IMR-90 (cell line): ENCODE results near the gene ISM1. TPM values are rescaled to one million over a fixed set of nuclear protein-coding genes. Genes with fewer than 3 reads are reported as not detected.

ENCODE experiments used
- ATAC-seq: fragments of 200-7000 bp; cut with Tn5 transposase; 2 replicates; pipeline ENCODE4 v1.9.1; 2020; ENCODE audit warnings: low read depth, mild to moderate bottlenecking, moderate library complexity
- BruUV-seq: library from RNA; stranded (reverse); fragments of 400-500 nt; replicated peaks from 2 replicates; lab custom pipeline; 2021; lab: Mats Ljungman, UMichigan
- CTCF ChIA-PET: fragments of 300-600 bp; formaldehyde crosslinking; extraction: SDS; loops from one replicate; lab custom pipeline; 2021; ENCODE audit warnings: antibody characterized with exemption; lab: Yijun Ruan, JAX
- POLR2A ChIA-PET: fragments of 300-600 bp; sonication (Branson Sonifier 250); formaldehyde crosslinking; loops from one replicate; lab custom pipeline; 2022; ENCODE audit warnings: antibody characterized with exemption; ENCODE audit not compliant: unreplicated experiment; lab: Charles Lee
- DNase-seq: peaks from one replicate; pipeline ENCODE4 v3.0.0; 2013
- H2AFZ ChIP-seq: replicated peaks from 2 replicates; pipeline ENCODE3; 2013; ENCODE audit warnings: low read length, mild to moderate bottlenecking; ENCODE audit not compliant: poor library complexity
- H2AK5ac ChIP-seq: 2 replicates; pipeline ENCODE4 v1.6.1; 2013; ENCODE audit warnings: low read depth, low read length, inconsistent platforms
- H2AK9ac ChIP-seq: replicated peaks from 2 replicates; pipeline ENCODE3; 2013; ENCODE audit warnings: mild to moderate bottlenecking, low read depth, low read length, moderate library complexity; ENCODE audit not compliant: poor library complexity
- H2BK120ac ChIP-seq: 2 replicates; pipeline ENCODE4 v1.6.1; 2013; ENCODE audit warnings: low read depth, low read length, inconsistent platforms
- H2BK15ac ChIP-seq: 3 replicates; pipeline ENCODE4 v1.6.1; 2013; ENCODE audit warnings: low read depth, low read length, inconsistent platforms
- H2BK20ac ChIP-seq: 2 replicates; pipeline ENCODE4 v1.6.1; 2013; ENCODE audit warnings: low read depth, mild to moderate bottlenecking, inconsistent platforms, low read length, moderate library complexity
- H2BK5ac ChIP-seq: 2 replicates; pipeline ENCODE4 v1.6.1; 2013; ENCODE audit warnings: mild to moderate bottlenecking, low read depth, low read length, inconsistent platforms; ENCODE audit not compliant: poor library complexity, severe bottlenecking
- H3K14ac ChIP-seq: replicated peaks from 2 replicates; pipeline ENCODE4 v1.6.1; 2013; ENCODE audit warnings: low read depth, low read length, inconsistent platforms
- H3K18ac ChIP-seq: 2 replicates; pipeline ENCODE4 v1.6.1; 2013; ENCODE audit warnings: low read depth, low read length, control low read depth
- H3K23ac ChIP-seq: 2 replicates; pipeline ENCODE4 v1.6.1; 2013; ENCODE audit warnings: low read depth, low read length, inconsistent platforms
- H3K27ac ChIP-seq: 2 replicates; pipeline ENCODE4 v1.5.1; 2013; ENCODE audit warnings: mild to moderate bottlenecking, control low read depth, low read length; ENCODE audit not compliant: insufficient read depth
- H3K27me3 ChIP-seq: 2 replicates; pipeline ENCODE4 v1.6.1; 2013; ENCODE audit warnings: low read length; ENCODE audit not compliant: control insufficient read depth, insufficient read depth
- H3K36me3 ChIP-seq: 2 replicates; pipeline ENCODE4 v1.6.1; 2013; ENCODE audit warnings: low read length, mixed read lengths; ENCODE audit not compliant: control insufficient read depth, insufficient read depth
- H3K4ac ChIP-seq: 2 replicates; pipeline ENCODE4 v1.6.1; 2013; ENCODE audit warnings: low read depth, low read length, inconsistent platforms
- H3K4me1 ChIP-seq: 2 replicates; pipeline ENCODE4 v1.6.1; 2013; ENCODE audit warnings: low read length, mixed read lengths; ENCODE audit not compliant: control insufficient read depth, insufficient read depth
- H3K4me2 ChIP-seq: 2 replicates; pipeline ENCODE4 v1.6.1; 2013; ENCODE audit warnings: low read depth, mild to moderate bottlenecking, control low read depth, low read length, moderate library complexity
- H3K4me3 ChIP-seq: 2 replicates; pipeline ENCODE4 v1.5.1; 2013; ENCODE audit warnings: low read depth, mild to moderate bottlenecking, control low read depth, low read length, moderate library complexity; ENCODE audit not compliant: insufficient read depth
- H3K56ac ChIP-seq: 2 replicates; pipeline ENCODE4 v1.6.1; 2013; ENCODE audit warnings: low read length, inconsistent platforms; ENCODE audit not compliant: insufficient read depth; ENCODE audit errors: extremely low read depth
- H3K79me1 ChIP-seq, 2 experiments: 2 replicates each; pipeline ENCODE4 v1.6.1; 2013; ENCODE audit warnings: low read length in 2 of 2, inconsistent platforms in 1 of 2, low read depth in 1 of 2
- H3K9ac ChIP-seq: 2 replicates; pipeline ENCODE4 v1.6.1; 2013; ENCODE audit warnings: low read depth, low read length, control low read depth
- H3K9me1 ChIP-seq: 2 replicates; pipeline ENCODE4 v1.6.1; 2013; ENCODE audit warnings: low read length, inconsistent platforms; ENCODE audit not compliant: insufficient read depth
- H3K9me3 ChIP-seq: 2 replicates; pipeline ENCODE4 v1.6.1; 2013; ENCODE audit warnings: low read length; ENCODE audit not compliant: control insufficient read depth, insufficient read depth
- H4K20me1 ChIP-seq: 2 replicates; pipeline ENCODE4 v1.6.1; 2013; ENCODE audit warnings: low read length, inconsistent platforms; ENCODE audit not compliant: insufficient read depth
- H4K5ac ChIP-seq: 2 replicates; pipeline ENCODE4 v1.6.1; 2013; ENCODE audit warnings: mild to moderate bottlenecking, low read depth, low read length, control low read depth
- H4K8ac ChIP-seq, 2 experiments: 2 replicates each; pipeline ENCODE4 v1.6.1; 2013; ENCODE audit warnings: low read depth in 2 of 2, low read length in 2 of 2, control low read depth in 1 of 2, inconsistent platforms in 1 of 2
- H4K91ac ChIP-seq: 2 replicates; pipeline ENCODE4 v1.6.1; 2013; ENCODE audit warnings: low read depth, low read length, inconsistent platforms; ENCODE audit not compliant: insufficient read depth
- CHD1 ChIP-seq: IDR thresholded peaks from 2 replicates; pipeline ENCODE4 v1.6.1; 2012; ENCODE audit warnings: low read depth, low read length, improper control_type of control experiment
- NFE2L2 ChIP-seq: fragments of 150-350 bp; IDR thresholded peaks from 2 replicates; pipeline ENCODE4 v1.6.1; 2016; ENCODE audit warnings: low read depth, mild to moderate bottlenecking, low read length
- POLR2A ChIP-seq: IDR thresholded peaks from 2 replicates; pipeline ENCODE4 v1.6.1; 2012; ENCODE audit warnings: mild to moderate bottlenecking, low read depth, low read length
- RCOR1 ChIP-seq: IDR thresholded peaks from 2 replicates; pipeline ENCODE4 v1.6.1; 2012; ENCODE audit warnings: mild to moderate bottlenecking, low read length, improper control_type of control experiment; ENCODE audit not compliant: insufficient replicate concordance
- WGBS, 2 experiments: methylation state at CpG; one replicate each; pipeline versions ENCODE4 v1.1.5 to v1.1.7; 2013; ENCODE audit warnings: missing lambda C conversion rate in 2 of 2; ENCODE audit not compliant: insufficient read length in 1 of 2; ENCODE audit errors: extremely low coverage in 2 of 2; 5-methylcytosine and 5-hydroxymethylcytosine counted together
- dilution Hi-C: fragments of 300-500 bp; cut with HindIII; formaldehyde crosslinking; loops from one replicate; pipeline ENCODE4 v1.14.3; 2018; ENCODE audit warnings: low sequenced_read_pairs; ENCODE audit not compliant: unreplicated experiment
- in situ Hi-C: fragments of 300-500 bp; cut with MboI; formaldehyde crosslinking; loops from 3 replicates; pipeline ENCODE4 v1.14.3; 2019; ENCODE audit warnings: low sequenced_read_pairs, inconsistent platforms, mixed read lengths
- intact Hi-C: fragments of 100-400 bp; cut with micrococcal nuclease; formaldehyde crosslinking; loops from 2 replicates; pipeline ENCODE4 v1.10.0; 2022
- polyA plus RNA-seq, 3 experiments: library from polyadenylated mRNA; depleted of rRNA; stranded (reverse); fragments of >200 nt; gene quantifications; 2 replicates each; pipeline ENCODE4 v1.2.3, GENCODE V29; 2012; ENCODE audit warnings: low replicate concordance in 1 of 3
- total RNA-seq: library from RNA; depleted of rRNA; stranded (reverse); fragments of >200 nt; gene quantifications from 2 replicates; pipeline ENCODE4 v1.2.3, GENCODE V29; 2012
- TF ChIP-seq, protein P1 (sequence below): conservative IDR thresholded peaks from 2 replicates; pipeline ENCODE4 v1.5.1; 2012; ENCODE audit warnings: mild to moderate bottlenecking, low read depth, low read length, improper control_type of control experiment
- TF ChIP-seq, protein P2 (sequence below): fragments of 150-350 bp; IDR thresholded peaks from 2 replicates; pipeline ENCODE4 v1.6.1; 2016; ENCODE audit warnings: low read depth, mild to moderate bottlenecking, low read length, moderate library complexity, borderline replicate concordance

ISM1 gene
- total and polyA plus RNA-seq, 2 of the 4 experiments (the other 2 are of a cell fraction) = not detected

DNA sequence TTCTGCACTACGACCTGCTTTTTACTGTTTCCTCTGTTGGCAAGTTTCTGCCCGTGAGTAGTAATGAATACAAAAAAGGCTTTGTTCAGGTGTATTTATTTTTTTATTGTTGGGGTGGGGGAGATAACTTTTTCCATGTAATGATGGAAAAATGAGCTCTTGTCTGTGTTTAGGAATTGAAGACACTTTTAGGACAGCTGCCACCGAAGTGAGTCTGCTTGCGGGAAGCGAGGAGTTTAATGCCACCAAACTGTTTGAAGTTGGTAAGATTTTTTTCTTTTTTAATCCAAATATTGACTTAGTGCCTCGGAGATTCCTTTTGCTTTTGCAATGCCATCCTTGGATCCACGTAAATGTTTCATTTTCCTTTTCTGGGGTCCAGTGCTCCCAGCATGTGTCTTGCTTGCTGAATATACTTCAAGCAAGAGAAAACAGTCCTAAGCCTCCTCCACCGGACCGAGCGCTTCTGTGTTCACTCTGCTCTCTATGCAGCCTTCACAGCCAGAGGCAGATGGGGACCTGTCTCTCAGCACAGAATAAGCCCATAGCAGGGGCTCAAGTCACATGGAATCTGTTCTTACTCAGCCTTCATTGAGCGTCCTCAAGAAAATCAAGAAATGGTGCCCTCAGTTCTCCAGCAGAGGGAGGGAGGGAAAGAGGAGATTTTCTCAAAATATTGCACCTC, 71.3 kb downstream of the ISM1 start:
- no TSS peak for BruUV-seq
- no peak overlapping the region for H3K23ac ChIP-seq
- no peak overlapping the region for H2BK120ac ChIP-seq
- H3K4ac ChIP-seq = no peak overlapping the region
- no peak overlapping the region for H2BK20ac ChIP-seq
- H4K91ac ChIP-seq = no peak overlapping the region
- H3K4me2 ChIP-seq = no peak overlapping the region
- H3K9ac ChIP-seq = no peak overlapping the region
- no peak overlapping the region for H3K4me3 ChIP-seq
- no peaks in the 10 kb centered on the region for H3K36me3 ChIP-seq
- in situ Hi-C loops (no loop called here), intact Hi-C loops (no loop called here), dilution Hi-C loops (no loop called here)
- 66% methylated on average over 4 of the region's 11 CpGs; no CpG with 5 or more reads in 1 of the 2 experiments for WGBS, 2 experiments
- no peaks in the 10 kb centered on the region for H3K9me3 ChIP-seq
- no peaks in the 10 kb centered on the region for H4K20me1 ChIP-seq
- no peaks in the 10 kb centered on the region for H3K4me1 ChIP-seq
- H2BK5ac ChIP-seq = no peak overlapping the region
- ChIA-PET POLR2A (no interaction called here), CTCF (no interaction called here)
- no peak for TF ChIP-seq RCOR1
- TF ChIP-seq NFE2L2 = no peak
- TF ChIP-seq, protein P1, sequence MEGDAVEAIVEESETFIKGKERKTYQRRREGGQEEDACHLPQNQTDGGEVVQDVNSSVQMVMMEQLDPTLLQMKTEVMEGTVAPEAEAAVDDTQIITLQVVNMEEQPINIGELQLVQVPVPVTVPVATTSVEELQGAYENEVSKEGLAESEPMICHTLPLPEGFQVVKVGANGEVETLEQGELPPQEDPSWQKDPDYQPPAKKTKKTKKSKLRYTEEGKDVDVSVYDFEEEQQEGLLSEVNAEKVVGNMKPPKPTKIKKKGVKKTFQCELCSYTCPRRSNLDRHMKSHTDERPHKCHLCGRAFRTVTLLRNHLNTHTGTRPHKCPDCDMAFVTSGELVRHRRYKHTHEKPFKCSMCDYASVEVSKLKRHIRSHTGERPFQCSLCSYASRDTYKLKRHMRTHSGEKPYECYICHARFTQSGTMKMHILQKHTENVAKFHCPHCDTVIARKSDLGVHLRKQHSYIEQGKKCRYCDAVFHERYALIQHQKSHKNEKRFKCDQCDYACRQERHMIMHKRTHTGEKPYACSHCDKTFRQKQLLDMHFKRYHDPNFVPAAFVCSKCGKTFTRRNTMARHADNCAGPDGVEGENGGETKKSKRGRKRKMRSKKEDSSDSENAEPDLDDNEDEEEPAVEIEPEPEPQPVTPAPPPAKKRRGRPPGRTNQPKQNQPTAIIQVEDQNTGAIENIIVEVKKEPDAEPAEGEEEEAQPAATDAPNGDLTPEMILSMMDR = no peak
- no peak for TF ChIP-seq CHD1
- TF ChIP-seq POLR2A = no peak
- TF ChIP-seq, protein P2, sequence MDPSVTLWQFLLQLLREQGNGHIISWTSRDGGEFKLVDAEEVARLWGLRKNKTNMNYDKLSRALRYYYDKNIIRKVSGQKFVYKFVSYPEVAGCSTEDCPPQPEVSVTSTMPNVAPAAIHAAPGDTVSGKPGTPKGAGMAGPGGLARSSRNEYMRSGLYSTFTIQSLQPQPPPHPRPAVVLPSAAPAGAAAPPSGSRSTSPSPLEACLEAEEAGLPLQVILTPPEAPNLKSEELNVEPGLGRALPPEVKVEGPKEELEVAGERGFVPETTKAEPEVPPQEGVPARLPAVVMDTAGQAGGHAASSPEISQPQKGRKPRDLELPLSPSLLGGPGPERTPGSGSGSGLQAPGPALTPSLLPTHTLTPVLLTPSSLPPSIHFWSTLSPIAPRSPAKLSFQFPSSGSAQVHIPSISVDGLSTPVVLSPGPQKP = no peak
- no peaks in the 10 kb centered on the region for H3K9me1 ChIP-seq
- DNase-seq = no peak
- ATAC-seq = no peak
- no peak overlapping the region for H4K5ac ChIP-seq
- no peak overlapping the region for H2BK15ac ChIP-seq
- H2AK5ac ChIP-seq = no peak overlapping the region
- H2AFZ ChIP-seq = no peak overlapping the region
- no peak overlapping the region for H4K8ac ChIP-seq
- H2AK9ac ChIP-seq = peak overlapping the region; percentile 81
- H3K79me1 ChIP-seq = no peaks in the 10 kb centered on the region
- H3K56ac ChIP-seq = no peak overlapping the region
- no peak overlapping the region for H3K14ac ChIP-seq
- H3K18ac ChIP-seq = no peak overlapping the region
- H3K27me3 ChIP-seq = no peaks in the 10 kb centered on the region; the same call in 1 of the 2 replicates
- H3K27ac ChIP-seq = no peak overlapping the region
